Measurements from ENCODE around the gene IL36B.

GRCh38 chr2:113068249-113068648, 15.6 kb upstream of the IL36B start:
- TF ChIP-seq CTCF (IDR thresholded peaks at IDR 0.05) (no peak), ZFX (IDR thresholded peaks at IDR 0.05; ENCODE audit: borderline replicate concordance) (no peak)

Data from 22Rv1 (cell line).